ENCODE measurements around the gene SMC5.
A peak's percentile ranks its signal among the peaks of the same experiment; 100 is the strongest.
"Not testable (repeated sequence)": the region's sequence is repeated elsewhere in the genome, so short reads cannot be mapped to it uniquely, and the experiment has no call there.

Gene SMC5

GRCh38 chr9:70258692-70259511 is at the start of gene SMC5:
TSS of gene SMC5 (plus strand) at chr9:70258978. CDS start at chr9:70259079, 101 bp downstream.
- DNase-seq (ENCODE audit: low spot score) = peak; percentile 94

- no peak for DNase-seq (ENCODE audit: low spot score)
Measured at GRCh38 chr9:70217029-70217428, 41.7 kb upstream of the SMC5 start.

GRCh38 chr9:70218767-70219166 is 40.0 kb upstream of the SMC5 start:
- DNase-seq (ENCODE audit: low spot score) = peak; percentile 69

GRCh38 chr9:70220216-70220615 is 38.6 kb upstream of the SMC5 start:
- DNase-seq (ENCODE audit: low spot score) = no peak

GRCh38 chr9:70222354-70222753 is 36.4 kb upstream of the SMC5 start:
- no peak for DNase-seq (ENCODE audit: low spot score)

GRCh38 chr9:70228118-70228517 is 30.7 kb upstream of the SMC5 start:
- no peak for DNase-seq (ENCODE audit: low spot score)

- no peak for DNase-seq (ENCODE audit: low spot score)
Measured at GRCh38 chr9:70228611-70229010, 30.2 kb upstream of the SMC5 start.

- DNase-seq (ENCODE audit: low spot score) = no peak
Measured at GRCh38 chr9:70229026-70229425, 29.8 kb upstream of the SMC5 start.

- peak; percentile 31 for DNase-seq (ENCODE audit: low spot score)
Measured at GRCh38 chr9:70229579-70229978, 29.2 kb upstream of the SMC5 start.

GRCh38 chr9:70232476-70232875 is 26.3 kb upstream of the SMC5 start:
- no peak for DNase-seq (ENCODE audit: low spot score)

GRCh38 chr9:70234208-70234607 is 24.6 kb upstream of the SMC5 start:
- DNase-seq (ENCODE audit: low spot score) = not testable (repeated sequence)

GRCh38 chr9:70245952-70246351 is 12.8 kb upstream of the SMC5 start:
- not testable (repeated sequence) for DNase-seq (ENCODE audit: low spot score)

- DNase-seq (ENCODE audit: low spot score) = no peak
Measured at GRCh38 chr9:70250221-70250620, 8.6 kb upstream of the SMC5 start.

GRCh38 chr9:70255486-70255885 is 3.3 kb upstream of the SMC5 start:
- no peak for DNase-seq (ENCODE audit: low spot score)

- DNase-seq (ENCODE audit: low spot score) = peak; percentile 56
Measured at GRCh38 chr9:70256123-70256551, 2.6 kb upstream of the SMC5 start.

- DNase-seq (ENCODE audit: low spot score) = no peak
Measured at GRCh38 chr9:70257502-70257901, 1.3 kb upstream of the SMC5 start.

- peak; percentile 34 for DNase-seq (ENCODE audit: low spot score)
Measured at GRCh38 chr9:70257991-70258691, 637 bp upstream of the SMC5 start.

- no peak for DNase-seq (ENCODE audit: low spot score)
Measured at GRCh38 chr9:70259512-70259802, 679 bp downstream of the SMC5 start.

GRCh38 chr9:70260007-70260443 is 1.2 kb downstream of the SMC5 start:
- DNase-seq (ENCODE audit: low spot score) = no peak

- DNase-seq (ENCODE audit: low spot score) = no peak
Measured at GRCh38 chr9:70260606-70261005, 1.8 kb downstream of the SMC5 start.

- DNase-seq (ENCODE audit: low spot score) = no peak
Measured at GRCh38 chr9:70261131-70261870, 2.5 kb downstream of the SMC5 start.

GRCh38 chr9:70262366-70262765 is 3.6 kb downstream of the SMC5 start:
- no peak for DNase-seq (ENCODE audit: low spot score)

GRCh38 chr9:70262948-70263347 is 4.2 kb downstream of the SMC5 start:
- no peak for DNase-seq (ENCODE audit: low spot score)

Data from AG08395 (cell line).